ENCODE measurements around the gene GOLGA7B.

GRCh38 chr10:97886286-97886685 lies 36.6 kb downstream of the GOLGA7B start:
- no peak for TF ChIP-seq CTCF (IDR thresholded peaks at IDR 0.05)
- TF ChIP-seq POLR2A (IDR thresholded peaks at IDR 0.05): no peak
